Measurements from ENCODE around the gene NFATC2IP.

DNA sequence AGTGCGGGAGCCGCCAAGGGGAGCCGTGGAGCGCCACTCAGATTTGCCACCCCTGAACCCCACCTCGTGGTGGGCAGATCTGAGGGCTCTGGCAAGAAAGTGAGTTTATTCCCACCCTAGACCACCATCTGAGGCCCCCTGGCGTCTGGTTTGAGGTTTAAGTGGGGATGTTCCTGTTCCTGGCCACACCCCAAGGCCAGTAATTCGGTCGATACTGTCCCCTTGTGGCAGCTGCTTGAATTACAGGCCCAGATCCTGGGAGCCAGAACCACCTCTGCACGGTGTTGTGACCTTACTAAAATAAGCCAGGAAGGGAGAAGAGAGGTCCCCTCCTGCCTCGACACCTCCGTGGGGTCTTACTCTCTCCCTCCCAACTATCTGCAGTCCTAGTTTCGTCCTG lies 30.8 kb downstream of the NFATC2IP start:
- TF ChIP-seq, protein P1, sequence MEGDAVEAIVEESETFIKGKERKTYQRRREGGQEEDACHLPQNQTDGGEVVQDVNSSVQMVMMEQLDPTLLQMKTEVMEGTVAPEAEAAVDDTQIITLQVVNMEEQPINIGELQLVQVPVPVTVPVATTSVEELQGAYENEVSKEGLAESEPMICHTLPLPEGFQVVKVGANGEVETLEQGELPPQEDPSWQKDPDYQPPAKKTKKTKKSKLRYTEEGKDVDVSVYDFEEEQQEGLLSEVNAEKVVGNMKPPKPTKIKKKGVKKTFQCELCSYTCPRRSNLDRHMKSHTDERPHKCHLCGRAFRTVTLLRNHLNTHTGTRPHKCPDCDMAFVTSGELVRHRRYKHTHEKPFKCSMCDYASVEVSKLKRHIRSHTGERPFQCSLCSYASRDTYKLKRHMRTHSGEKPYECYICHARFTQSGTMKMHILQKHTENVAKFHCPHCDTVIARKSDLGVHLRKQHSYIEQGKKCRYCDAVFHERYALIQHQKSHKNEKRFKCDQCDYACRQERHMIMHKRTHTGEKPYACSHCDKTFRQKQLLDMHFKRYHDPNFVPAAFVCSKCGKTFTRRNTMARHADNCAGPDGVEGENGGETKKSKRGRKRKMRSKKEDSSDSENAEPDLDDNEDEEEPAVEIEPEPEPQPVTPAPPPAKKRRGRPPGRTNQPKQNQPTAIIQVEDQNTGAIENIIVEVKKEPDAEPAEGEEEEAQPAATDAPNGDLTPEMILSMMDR (IDR thresholded peaks at IDR 0.05) = peak in 1 of 4 experiments; percentile 9
- no peak for TF ChIP-seq POLR2A (IDR thresholded peaks at IDR 0.05)

Data from uterus (tissue), 2 donors.